Esophagus (tissue), 2 donors: ENCODE results near the gene UBLCP1. TPM values are rescaled to one million over a fixed set of nuclear protein-coding genes. Genes with fewer than 3 reads are reported as not detected.
"Not testable (repeated sequence)": the region's sequence is repeated elsewhere in the genome, so short reads cannot be mapped to it uniquely, and the experiment has no call there.

Source experiments
- H3K27ac ChIP-seq, 2 donors: one replicate each; pipeline ENCODE4 v1.5.1; 2013; ENCODE audit warnings: low read depth in 2 of 2, mild to moderate bottlenecking in 2 of 2, inconsistent platforms in 1 of 2, low read length in 1 of 2, moderate library complexity in 1 of 2
- H3K27me3 ChIP-seq, 2 donors: one replicate each; pipeline ENCODE4 v1.6.1; 2013; ENCODE audit warnings: low read length in 2 of 2, control low read depth in 1 of 2, mild to moderate bottlenecking in 1 of 2; ENCODE audit not compliant: insufficient read depth in 2 of 2, control insufficient read depth in 1 of 2
- H3K36me3 ChIP-seq, 2 donors: one replicate each; pipeline ENCODE4 v1.6.1; 2013; ENCODE audit warnings: low read length in 1 of 2; ENCODE audit not compliant: control insufficient read depth in 2 of 2, insufficient read depth in 2 of 2
- H3K4me1 ChIP-seq, 2 donors: one replicate each; pipeline ENCODE4 v1.6.1; 2013; ENCODE audit warnings: low read length in 1 of 2; ENCODE audit not compliant: control insufficient read depth in 2 of 2, insufficient read depth in 2 of 2
- H3K4me3 ChIP-seq, 2 donors: one replicate each; pipeline ENCODE4 v1.5.1; 2013; ENCODE audit warnings: low read length in 2 of 2, mild to moderate bottlenecking in 2 of 2, low read depth in 1 of 2, moderate library complexity in 1 of 2
- H3K9me3 ChIP-seq, 2 donors: one replicate each; pipeline ENCODE4 v1.6.1; 2013; ENCODE audit warnings: mild to moderate bottlenecking in 2 of 2, low read depth in 1 of 2, low read length in 1 of 2, moderate library complexity in 1 of 2; ENCODE audit not compliant: control insufficient read depth in 2 of 2, insufficient read depth in 1 of 2
- WGBS, 2 donors: extraction: QIAGEN DNeasy Blood & Tissue Kit; methylation state at CpG; one replicate each; pipeline ENCODE4 v1.1.7; 2013; 5-methylcytosine and 5-hydroxymethylcytosine counted together
- polyA plus RNA-seq, 2 donors: library from polyadenylated mRNA; stranded (reverse); fragments of 200-250 nt; gene quantifications; one replicate each; pipeline ENCODE4 v1.2.3, GENCODE V29; 2013
- donor health status: healthy with polysubstance abuse.
- donor health status: Bipolar disorder and iron deficiency.

Gene UBLCP1
- polyA plus RNA-seq, 2 donors = 17.7 to 19.3 TPM

DNA sequence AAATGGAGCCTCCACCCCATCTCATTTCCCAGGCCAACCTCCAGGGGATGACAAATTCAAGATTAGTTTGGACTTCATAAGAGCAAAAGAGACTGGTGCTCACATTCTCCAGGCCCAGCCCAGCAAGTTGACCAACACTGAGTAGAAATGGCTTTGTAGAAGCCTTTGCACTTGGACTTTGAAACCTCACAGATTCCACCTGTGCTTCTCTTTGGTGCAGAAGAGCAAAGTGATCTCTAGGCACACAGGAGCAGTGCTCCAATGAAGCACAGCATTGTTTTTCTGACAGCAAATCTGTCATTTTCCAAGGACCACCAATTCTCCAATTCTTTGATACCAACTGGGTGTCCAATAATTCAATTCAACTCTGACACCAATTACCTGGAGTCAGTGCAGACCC is 36.6 kb upstream of the UBLCP1 start:
- H3K27ac ChIP-seq = peak overlapping the region in 1 of 2 donors; percentile 55
- H3K9me3 ChIP-seq = no peaks in the 10 kb centered on the region
- H3K4me1 ChIP-seq = peaks cover 0 to 4% of the 10 kb centered on the region in 2 donors
- H3K36me3 ChIP-seq = no peaks in the 10 kb centered on the region
- H3K4me3 ChIP-seq = no peak overlapping the region
- no peaks in the 10 kb centered on the region for H3K27me3 ChIP-seq

DNA sequence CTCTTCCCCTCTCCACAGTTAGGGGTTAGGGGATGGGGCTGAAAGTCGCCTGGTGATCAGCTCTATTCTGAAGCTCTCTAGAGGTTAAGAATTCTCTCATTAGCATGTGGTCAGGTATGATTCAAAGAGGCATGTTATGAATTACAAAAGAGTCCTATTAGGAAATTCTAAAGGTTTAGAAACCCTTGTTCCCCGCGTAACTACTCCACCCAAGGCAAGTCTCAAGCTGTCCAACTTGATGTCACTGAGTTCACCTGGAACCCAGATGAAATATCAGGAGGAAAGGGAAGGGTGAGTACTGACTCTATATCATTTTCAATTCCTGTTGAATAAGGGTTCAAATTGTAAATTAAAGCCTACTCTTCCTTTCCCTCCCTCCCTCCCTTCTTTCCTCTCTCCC is 35.6 kb upstream of the UBLCP1 start:
- H3K4me1 ChIP-seq = peaks cover 0 to 4% of the 10 kb centered on the region in 2 donors
- WGBS, 2 donors = 47 to 55% methylated on average over 3 of the region's 3 CpGs
- no peak overlapping the region for H3K4me3 ChIP-seq
- H3K27ac ChIP-seq = peak overlapping the region; percentile 82 to 90
- no peaks in the 10 kb centered on the region for H3K9me3 ChIP-seq
- no peaks in the 10 kb centered on the region for H3K36me3 ChIP-seq
- no peaks in the 10 kb centered on the region for H3K27me3 ChIP-seq

DNA sequence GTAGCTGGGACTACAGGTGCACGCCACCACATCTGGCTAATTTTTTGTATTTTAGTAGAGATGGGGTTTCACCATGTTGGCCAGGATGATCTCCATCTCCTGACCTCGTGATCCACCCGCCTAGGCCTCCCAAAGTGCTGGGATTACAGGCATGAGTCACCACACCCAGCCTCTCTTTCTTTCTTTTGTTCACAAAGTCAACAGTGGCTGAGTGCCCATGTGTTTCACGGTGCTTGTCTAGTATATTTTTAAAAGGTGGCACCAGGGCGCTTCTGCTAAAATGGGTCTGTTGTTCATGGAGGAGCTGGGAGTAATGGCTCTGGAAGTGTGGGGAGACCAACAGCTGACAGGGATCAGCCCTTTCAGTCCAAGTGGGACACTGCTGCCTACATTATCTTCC is 35.0 kb upstream of the UBLCP1 start:
- H3K4me3 ChIP-seq, H3K36me3 ChIP-seq, H3K4me1 ChIP-seq, H3K27me3 ChIP-seq, H3K9me3 ChIP-seq: not testable (repeated sequence)
- WGBS, 2 donors = 52 to 71% methylated on average over 5 of the region's 5 CpGs
- H3K27ac ChIP-seq = peak overlapping the region; percentile 88 to 93

DNA sequence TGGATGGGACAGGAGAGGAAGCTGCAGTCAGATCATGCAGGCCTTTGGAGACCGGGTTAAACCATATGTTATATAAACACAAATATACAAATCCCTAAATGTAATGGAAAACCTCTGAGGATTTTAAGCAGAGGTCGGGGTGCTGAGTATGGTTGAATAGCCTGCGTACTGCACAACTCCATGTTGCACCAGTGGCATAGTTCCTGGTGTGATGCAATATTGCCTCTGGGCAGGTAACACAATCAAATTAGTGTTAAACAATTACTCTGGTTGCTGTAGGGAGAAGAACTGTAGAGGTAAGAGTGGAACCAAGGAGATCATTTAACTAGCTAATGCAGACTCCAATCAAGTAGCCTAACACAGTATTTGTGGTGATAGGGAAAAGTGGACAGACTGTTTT is 32.4 kb upstream of the UBLCP1 start:
- 39 to 45% methylated on average over 3 of the region's 3 CpGs for WGBS, 2 donors
- Histone ChIP-seq H3K4me3 (no peak overlapping the region), H3K4me1 (peaks cover 0 to 4% of the 10 kb centered on the region in 2 donors), H3K27me3 (no peaks in the 10 kb centered on the region), H3K9me3 (no peaks in the 10 kb centered on the region), H3K27ac (no peak overlapping the region), H3K36me3 (no peaks in the 10 kb centered on the region)

DNA sequence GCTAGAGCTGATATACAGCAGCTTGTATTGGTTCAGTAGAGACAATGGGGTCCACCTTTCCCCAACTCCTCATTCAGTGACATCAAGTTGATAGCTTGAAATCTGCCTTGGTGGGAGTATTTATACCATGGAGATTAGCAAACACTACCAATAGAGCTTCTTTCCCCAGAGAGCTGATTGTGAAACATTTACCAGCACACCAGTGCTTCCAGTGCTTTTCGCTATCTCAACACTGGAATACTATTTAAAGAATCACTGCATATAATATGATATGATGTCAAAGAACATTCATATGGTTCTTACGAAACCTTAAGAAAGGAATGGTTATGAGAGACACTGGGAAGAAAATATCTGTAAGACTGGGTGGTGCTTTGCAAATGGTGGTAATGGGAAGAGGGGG is 31.9 kb upstream of the UBLCP1 start:
- H3K27ac ChIP-seq = no peak overlapping the region
- WGBS, 2 donors = 94 to 95% methylated on average over 2 of the region's 2 CpGs
- H3K9me3 ChIP-seq = no peaks in the 10 kb centered on the region
- H3K27me3 ChIP-seq = no peaks in the 10 kb centered on the region
- no peaks in the 10 kb centered on the region for H3K36me3 ChIP-seq
- no peak overlapping the region for H3K4me3 ChIP-seq
- peaks cover 0 to 4% of the 10 kb centered on the region in 2 donors for H3K4me1 ChIP-seq

DNA sequence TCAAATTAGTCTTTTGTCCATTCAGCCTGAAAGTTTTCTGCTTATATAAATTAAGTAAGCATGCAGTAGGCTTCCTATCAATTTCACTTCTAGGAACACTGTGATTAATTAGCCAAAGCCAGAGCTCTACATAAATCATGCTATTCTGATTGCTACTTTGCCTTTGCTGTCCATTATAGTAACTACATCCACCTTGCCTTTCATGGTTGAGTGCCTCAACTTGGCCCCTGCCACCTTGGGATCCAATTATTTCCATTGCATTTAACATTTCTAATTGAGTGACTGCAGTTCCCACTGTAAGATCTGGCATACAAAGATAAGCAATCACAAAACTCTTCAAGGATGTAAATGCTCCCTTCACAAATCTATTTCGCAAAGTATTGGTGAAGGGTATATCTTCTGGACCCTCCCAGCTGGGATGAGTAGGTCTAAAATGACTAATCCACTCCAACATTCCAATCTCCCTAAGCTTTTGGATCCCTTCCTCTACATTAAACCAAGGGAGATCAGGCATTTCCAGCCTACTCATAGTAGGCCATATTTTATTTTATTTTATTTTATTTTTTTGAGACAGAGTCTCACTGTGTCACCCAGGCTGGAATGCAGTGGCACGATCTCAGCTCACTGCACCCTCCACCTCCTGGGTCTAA is 27.1 kb upstream of the UBLCP1 start:
- not testable (repeated sequence) for H3K36me3 ChIP-seq, H3K4me3 ChIP-seq, H3K27me3 ChIP-seq, H3K27ac ChIP-seq, H3K9me3 ChIP-seq, H3K4me1 ChIP-seq
- WGBS, 2 donors = 91 to 97% methylated on average over 2 of the region's 2 CpGs

DNA sequence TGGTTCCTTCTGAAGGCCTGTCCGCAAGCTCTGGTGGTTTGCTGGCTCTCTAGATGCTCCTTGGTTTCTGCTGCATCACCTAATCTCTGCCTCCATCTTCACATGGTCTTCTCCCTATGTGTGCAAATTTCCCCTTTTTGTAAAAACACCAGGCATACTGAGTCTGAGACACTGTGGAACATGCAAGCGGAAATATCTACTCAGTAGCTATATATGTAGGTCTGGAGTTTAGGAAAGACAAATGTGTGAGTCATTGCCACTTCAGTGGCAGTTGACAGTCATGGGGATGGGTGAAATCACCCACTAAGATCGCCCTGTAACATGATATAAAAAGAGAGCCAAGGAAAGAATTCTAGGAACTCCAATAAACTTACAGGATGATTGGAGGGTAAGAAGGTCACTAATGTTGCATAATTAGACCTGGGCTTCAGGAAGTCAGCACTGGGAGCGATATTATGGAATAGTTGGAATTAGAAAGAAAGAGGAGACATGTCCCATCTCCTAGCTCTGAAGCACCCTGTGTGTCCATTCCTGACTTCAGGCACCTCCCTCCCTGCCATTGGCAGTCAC is 22.7 kb upstream of the UBLCP1 start:
- Histone ChIP-seq H3K27ac (no peak overlapping the region), H3K9me3 (no peaks in the 10 kb centered on the region), H3K4me3 (no peak overlapping the region), H3K4me1 (no peaks in the 10 kb centered on the region), H3K36me3 (no peaks in the 10 kb centered on the region), H3K27me3 (no peaks in the 10 kb centered on the region)
- 76 to 89% methylated on average over 4 of the region's 4 CpGs for WGBS, 2 donors

DNA sequence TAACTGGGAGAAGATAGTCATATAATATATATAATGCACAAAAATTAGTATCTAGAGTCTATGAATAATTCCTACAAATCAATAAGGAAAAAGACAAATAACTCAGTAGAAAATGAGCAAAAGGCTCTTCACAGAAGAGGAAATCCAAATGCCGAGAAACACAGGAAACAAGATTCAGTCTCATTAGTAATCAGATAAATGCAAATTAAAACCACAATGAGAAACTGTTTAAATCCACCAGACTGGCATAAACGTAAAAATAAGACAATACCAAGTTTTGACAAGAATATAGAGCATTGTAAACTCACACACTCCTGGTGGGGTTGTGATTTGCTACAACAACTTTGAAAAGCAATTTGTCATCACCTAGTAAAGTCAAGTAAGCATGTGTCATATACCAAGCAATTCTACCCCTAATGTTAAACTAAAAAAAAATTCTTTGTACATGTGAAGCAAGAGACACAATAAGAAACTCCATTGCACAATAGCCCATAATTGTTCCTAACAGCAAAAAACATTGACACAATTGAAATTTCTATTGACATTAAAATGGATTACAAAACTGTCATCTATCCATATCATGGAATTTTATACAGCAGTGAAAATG is 21.0 kb upstream of the UBLCP1 start:
- H3K27me3 ChIP-seq = no peaks in the 10 kb centered on the region
- no peaks in the 10 kb centered on the region for H3K9me3 ChIP-seq
- WGBS, 2 donors = 55 to 57% methylated on average over 2 of the region's 2 CpGs
- no peaks in the 10 kb centered on the region for H3K36me3 ChIP-seq
- no peak overlapping the region for H3K27ac ChIP-seq
- no peak overlapping the region for H3K4me3 ChIP-seq
- no peaks in the 10 kb centered on the region for H3K4me1 ChIP-seq

DNA sequence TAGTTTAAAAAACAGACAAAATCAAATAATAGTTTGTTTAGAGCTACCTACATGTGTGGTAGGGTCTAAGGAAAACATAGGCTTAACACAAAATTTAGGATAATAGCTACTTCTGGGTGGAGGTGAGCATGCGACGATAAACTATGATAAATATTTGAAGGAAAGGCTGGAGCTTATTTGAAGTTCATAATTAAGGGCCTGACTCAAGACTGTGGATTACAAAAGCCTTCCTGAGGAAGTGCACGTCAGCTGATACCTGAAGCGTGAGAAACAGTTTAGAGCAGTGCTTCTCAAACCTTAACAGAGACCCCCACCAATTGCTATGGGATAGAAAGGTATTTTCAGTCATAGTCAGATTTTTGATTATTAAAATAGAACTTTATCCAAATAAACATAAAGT is 20.4 kb upstream of the UBLCP1 start:
- no peak overlapping the region for H3K4me3 ChIP-seq
- H3K9me3 ChIP-seq = no peaks in the 10 kb centered on the region
- H3K27ac ChIP-seq = no peak overlapping the region
- H3K4me1 ChIP-seq = no peaks in the 10 kb centered on the region
- no peaks in the 10 kb centered on the region for H3K27me3 ChIP-seq
- 50 to 53% methylated on average over 4 of the region's 4 CpGs for WGBS, 2 donors
- no peaks in the 10 kb centered on the region for H3K36me3 ChIP-seq

DNA sequence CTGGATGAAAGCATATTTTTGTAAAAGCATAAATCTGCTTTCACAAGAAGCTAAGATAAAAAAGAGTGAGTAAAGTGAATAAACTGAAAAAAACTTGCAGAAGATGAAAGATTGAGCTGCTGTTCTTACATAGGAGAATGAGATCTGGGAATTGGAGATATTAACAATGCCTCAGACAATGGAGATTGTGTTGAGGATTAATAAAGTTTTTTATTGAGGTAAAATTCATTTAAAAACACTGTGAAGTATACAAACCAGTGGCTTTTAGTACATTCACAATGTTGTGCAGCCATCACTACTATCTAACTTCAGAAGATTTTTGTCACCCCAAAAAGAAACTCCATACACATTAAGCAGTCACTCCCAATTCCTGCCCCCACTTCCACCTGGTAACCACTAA is 19.7 kb upstream of the UBLCP1 start:
- H3K27me3 ChIP-seq = no peaks in the 10 kb centered on the region
- H3K9me3 ChIP-seq = no peaks in the 10 kb centered on the region
- no peaks in the 10 kb centered on the region for H3K36me3 ChIP-seq
- H3K4me3 ChIP-seq = no peak overlapping the region
- no peak overlapping the region for H3K27ac ChIP-seq
- H3K4me1 ChIP-seq = no peaks in the 10 kb centered on the region
